RWPE2 (cell line): ENCODE data around the gene SMAD3.
"Not testable (repeated sequence)": the region's sequence is repeated elsewhere in the genome, so short reads cannot be mapped to it uniquely, and the experiment has no call there.

Experiments
- ATAC-seq: fragments of 200-7000 bp; cut with Tn5 transposase; 3 replicates; pipeline ENCODE4 v1.9.1; 2021; ENCODE audit warnings: low read depth
- DNase-seq: peaks from one replicate; pipeline ENCODE4 v3.0.0-alpha.2; 2020; ENCODE audit warnings: low spot score
- H3K27ac ChIP-seq: fragments of 450-650 bp; 2 replicates; pipeline ENCODE4 v1.5.1; 2017; ENCODE audit warnings: mild to moderate bottlenecking; ENCODE audit not compliant: poor library complexity, severe bottlenecking
- H3K27me3 ChIP-seq: fragments of 250-450 bp; sonication (Bioruptor Pico); 2 replicates; pipeline ENCODE4 v1.5.1; 2021; ENCODE audit warnings: mild to moderate bottlenecking, moderate library complexity; ENCODE audit not compliant: insufficient read depth, poor library complexity, severe bottlenecking
- H3K36me3 ChIP-seq: fragments of 250-450 bp; sonication (Bioruptor Pico); 2 replicates; pipeline ENCODE4 v1.5.1; 2020; ENCODE audit warnings: low read depth, mild to moderate bottlenecking, moderate library complexity
- H3K4me1 ChIP-seq: fragments of 250-450 bp; sonication (Bioruptor Pico); 2 replicates; pipeline ENCODE4 v1.5.1; 2021; ENCODE audit warnings: mild to moderate bottlenecking, moderate library complexity; ENCODE audit not compliant: insufficient read depth, poor library complexity, severe bottlenecking
- H3K4me3 ChIP-seq: fragments of 250-450 bp; sonication (Bioruptor Pico); 2 replicates; pipeline ENCODE4 v1.5.1; 2021; ENCODE audit warnings: mild to moderate bottlenecking, moderate library complexity; ENCODE audit not compliant: severe bottlenecking
- H3K9me3 ChIP-seq: fragments of 250-450 bp; sonication (Bioruptor Pico); 2 replicates; pipeline ENCODE4 v1.5.1; 2021; ENCODE audit warnings: mild to moderate bottlenecking, moderate library complexity; ENCODE audit not compliant: severe bottlenecking
- CTCF ChIP-seq: fragments of 450-650 bp; IDR thresholded peaks from one replicate; pipeline ENCODE4 v1.5.1; 2017; ENCODE audit warnings: mild to moderate bottlenecking, moderate library complexity; ENCODE audit not compliant: poor library complexity, severe bottlenecking

SMAD3 gene

GRCh38 chr15:67150023-67150860 is 84.8 kb downstream of the SMAD3 start:
- Histone ChIP-seq H3K4me3 (no peak overlapping the region), H3K27me3 (no peaks in the 10 kb centered on the region), H3K27ac (peak overlapping the region; percentile 98), H3K9me3 (no peaks in the 10 kb centered on the region), H3K4me1 (peaks cover 66% of the 10 kb centered on the region), H3K36me3 (peaks cover 35% of the 10 kb centered on the region)
- peak; percentile 75 for ATAC-seq
- peak; percentile 99 for DNase-seq
- TF ChIP-seq CTCF = no peak

- no peaks in the 10 kb centered on the region for H3K27me3 ChIP-seq
- peaks cover 46% of the 10 kb centered on the region for H3K4me1 ChIP-seq
- TF ChIP-seq CTCF = no peak
- ATAC-seq (no peak), DNase-seq (no peak)
- no peak overlapping the region for H3K4me3 ChIP-seq
- H3K9me3 ChIP-seq = no peaks in the 10 kb centered on the region
- H3K36me3 ChIP-seq = peaks cover 51% of the 10 kb centered on the region
- H3K27ac ChIP-seq = peak overlapping the region; percentile 98
Observed at GRCh38 chr15:67152429-67152828, 87.0 kb downstream of the SMAD3 start.

GRCh38 chr15:67153044-67153443 is 87.6 kb downstream of the SMAD3 start:
- H3K27me3 ChIP-seq, H3K27ac ChIP-seq, H3K4me3 ChIP-seq, ATAC-seq, DNase-seq, H3K9me3 ChIP-seq: not testable (repeated sequence)
- peaks cover 55% of the 10 kb centered on the region for H3K36me3 ChIP-seq
- H3K4me1 ChIP-seq = peaks cover 40% of the 10 kb centered on the region

- Histone ChIP-seq H3K4me3 (no peak overlapping the region), H3K36me3 (peaks cover 55% of the 10 kb centered on the region), H3K4me1 (peaks cover 27% of the 10 kb centered on the region), H3K27ac (no peak overlapping the region), H3K27me3 (no peaks in the 10 kb centered on the region), H3K9me3 (no peaks in the 10 kb centered on the region)
- no peak for DNase-seq
- no peak for TF ChIP-seq CTCF
- no peak for ATAC-seq
Observed at GRCh38 chr15:67154249-67154648, 88.8 kb downstream of the SMAD3 start.

GRCh38 chr15:67156426-67156825 is 91.0 kb downstream of the SMAD3 start:
- ATAC-seq (peak; percentile 35; the same call in 2 of the 3 replicates), DNase-seq (no peak)
- Histone ChIP-seq H3K4me3 (no peak overlapping the region), H3K4me1 (peaks cover 11% of the 10 kb centered on the region), H3K36me3 (peaks cover 68% of the 10 kb centered on the region), H3K27ac (no peak overlapping the region), H3K27me3 (no peaks in the 10 kb centered on the region), H3K9me3 (no peaks in the 10 kb centered on the region)
- TF ChIP-seq CTCF = no peak
